K562 (cell line): ENCODE data around the gene BCCIP. TPM values are rescaled to one million over a fixed set of nuclear protein-coding genes. Genes with fewer than 3 reads are reported as not detected.

Experiments
- ATAC-seq: fragments of 200-7000 bp; cut with Tn5 transposase; 3 replicates; pipeline ENCODE4 v1.9.1; 2020; ENCODE audit warnings: moderate library complexity
- BruUV-seq: library from RNA; stranded (reverse); fragments of 400-500 nt; replicated peaks from 2 replicates; lab custom pipeline; 2021; lab: Mats Ljungman, UMichigan
- CTCF ChIA-PET: fragments of 300-600 bp; formaldehyde crosslinking; extraction: SDS; loops from one replicate; lab custom pipeline; 2021; ENCODE audit warnings: low intra/inter-chr PET ratio; lab: Yijun Ruan, JAX
- POLR2A ChIA-PET: fragments of 300-600, 350-650 bp; sonication (Branson Sonifier 250); formaldehyde crosslinking; extraction: SDS; loops from one replicate; lab custom pipeline; 2021; ENCODE audit warnings: antibody characterized with exemption, inconsistent platforms; lab: Yijun Ruan, JAX
- DNase-seq, 4 experiments: peaks; one replicate each; pipeline versions ENCODE4 v3.0.0 to v3.0.0-alpha.2; 2011 to 2018; ENCODE audit warnings: low spot score in 3 of 4, mixed read lengths in 3 of 4; ENCODE audit errors: extremely low read depth in 1 of 4
- FAIRE-seq: peaks from 2 replicates; lab custom pipeline; 2011; peaks lifted over from hg19 to GRCh38; lab: Jason Lieb, UNC
- H2AFZ ChIP-seq: 2 replicates; pipeline ENCODE4 v1.6.0; 2011; ENCODE audit warnings: low read depth, low read length, control low read depth, inconsistent platforms
- H3K27ac ChIP-seq: fragments of 200-600 bp; 3 replicates; pipeline ENCODE4 v1.8.0; 2011; ENCODE audit warnings: low read depth, mild to moderate bottlenecking, control low read depth, inconsistent platforms, low read length, moderate library complexity, mixed read lengths; ENCODE audit errors: extremely low read depth
- H3K27me3 ChIP-seq, 2 experiments: fragments of 300-600 bp in 1 of 2; 2 replicates in 1 of 2; 3 replicates in 1 of 2; pipeline versions ENCODE4 v1.6.0 to v1.8.0; 2011; ENCODE audit warnings: inconsistent platforms in 2 of 2, low read length in 2 of 2, mild to moderate bottlenecking in 1 of 2, mixed read lengths in 1 of 2, moderate library complexity in 1 of 2; ENCODE audit not compliant: control insufficient read depth in 2 of 2, insufficient read depth in 2 of 2
- H3K36me3 ChIP-seq: fragments of 300-600 bp; 3 replicates; pipeline ENCODE4 v1.8.0; 2011; ENCODE audit warnings: mild to moderate bottlenecking, low read length, inconsistent platforms; ENCODE audit not compliant: control insufficient read depth, insufficient read depth
- H3K4me1 ChIP-seq, 2 experiments: fragments of 200-600 bp in 1 of 2; replicated peaks in 1 of 2; 2 replicates in 1 of 2; 3 replicates in 1 of 2; pipeline versions ENCODE4 v1.5.1 to v1.8.0; 2011; ENCODE audit warnings: inconsistent platforms in 2 of 2, low read length in 2 of 2, mild to moderate bottlenecking in 1 of 2, mixed read lengths in 1 of 2, moderate library complexity in 1 of 2; ENCODE audit not compliant: control insufficient read depth in 2 of 2, insufficient read depth in 2 of 2
- H3K4me2 ChIP-seq: 2 replicates; pipeline ENCODE4 v1.6.1; 2011; ENCODE audit warnings: low read length, control low read depth, inconsistent platforms, mixed read lengths; ENCODE audit not compliant: insufficient read depth
- H3K4me3 ChIP-seq: fragments of 200-600 bp; sonication (generic), shearing (Covaris generic); 2 replicates; pipeline ENCODE4 v1.5.1; 2016; ENCODE audit warnings: control low read depth, inconsistent platforms
- H3K79me2 ChIP-seq: fragments of 200-600 bp; 3 replicates; pipeline ENCODE4 v1.8.0; 2011; ENCODE audit warnings: low read length, inconsistent platforms; ENCODE audit not compliant: control insufficient read depth, insufficient read depth
- H3K9ac ChIP-seq, 2 experiments: 2 replicates each; pipeline versions ENCODE4 v1.6.0 to v1.6.1; 2011; ENCODE audit warnings: low read depth in 2 of 2, low read length in 2 of 2, control low read depth in 1 of 2, inconsistent platforms in 1 of 2, mild to moderate bottlenecking in 1 of 2, mixed read lengths in 1 of 2; ENCODE audit not compliant: insufficient read depth in 1 of 2
- H3K9me1 ChIP-seq: one replicate; pipeline ENCODE4 v1.6.0; 2011; ENCODE audit warnings: inconsistent platforms, mild to moderate bottlenecking, low read length, moderate library complexity; ENCODE audit not compliant: control insufficient read depth, insufficient read depth
- H3K9me3 ChIP-seq: replicated peaks from 2 replicates; pipeline ENCODE4 v1.5.1; 2011; ENCODE audit warnings: low read depth, low read length, inconsistent platforms; ENCODE audit not compliant: control insufficient read depth, insufficient read depth
- H4K20me1 ChIP-seq: replicated peaks from 2 replicates; pipeline ENCODE4 v1.6.1; 2011; ENCODE audit warnings: low read length, inconsistent platforms, mixed read lengths; ENCODE audit not compliant: control insufficient read depth, insufficient read depth
- RB1 ChIP-seq: fragments of 450-650 bp; IDR thresholded peaks from 2 replicates; pipeline ENCODE4 v1.6.1; 2017; ENCODE audit warnings: low read depth, mild to moderate bottlenecking
- ZBTB33 ChIP-seq: sonication (generic); formaldehyde crosslinking; IDR thresholded peaks from 2 replicates; pipeline ENCODE4 v1.8.1; 2023; ENCODE audit warnings: mild to moderate bottlenecking, missing genetic modification reagents
- ZNF224 ChIP-seq: sonication (generic); formaldehyde crosslinking; IDR thresholded peaks from 2 replicates; pipeline ENCODE4 v1.8.0; 2022; ENCODE audit warnings: mild to moderate bottlenecking, missing genetic modification reagents
- WGBS: fragments of 100-300 bp; shearing (Covaris generic); methylation state at CpG from one replicate; pipeline ENCODE4 v1.1.6; 2016; ENCODE audit warnings: low coverage, mixed read lengths; ENCODE audit not compliant: insufficient coverage; ENCODE audit errors: missing lambda C conversion rate; 5-methylcytosine and 5-hydroxymethylcytosine counted together
- in situ Hi-C: fragments of 300-500 bp; cut with MboI; formaldehyde crosslinking; loops from 4 replicates; pipeline ENCODE4 v1.15.0; 2018; ENCODE audit warnings: inconsistent platforms, mixed read lengths
- intact Hi-C: fragments of 100-400 bp; cut with micrococcal nuclease; formaldehyde crosslinking; loops from 2 replicates; pipeline ENCODE4 v1.14.2; 2022
- polyA plus RNA-seq, 8 experiments: library from polyadenylated mRNA; depleted of rRNA in 4 of 8; stranded (reverse) in 5 of 8; unstranded in 3 of 8; fragments of >200 nt; fragmentation: Nextera tagmentation in 2 of 8; fragmentation: Illumina TruSeq in 1 of 8; extraction: Ambion mirVana in 2 of 8; extraction: Trizol in 1 of 8; gene quantifications; 2 replicates each; pipeline versions ENCODE4 v1.2.1 to v1.2.3, GENCODE V29; 2011 to 2014; ENCODE audit warnings: inconsistent platforms in 1 of 8, missing spikeins in 1 of 8
- total RNA-seq, 7 experiments: library from RNA; depleted of rRNA in 6 of 7; stranded (reverse); fragments of >200 nt in 6 of 7; fragmentation: Illumina TruSeq in 2 of 7; extraction: Trizol in 2 of 7; gene quantifications; 2 replicates each; pipeline versions ENCODE4 v1.2.1 to v1.2.3, GENCODE V29; 2011 to 2021; ENCODE audit warnings: low replicate concordance in 1 of 7

The BCCIP gene
- total and polyA plus RNA-seq, 9 of the 15 experiments (the other 6 are each of a cell fraction or from before 2014, with no cell fraction given): 95.1 to 204 (median 163) TPM

- Histone ChIP-seq H3K27me3 (no peaks in the 10 kb centered on the region), H3K27ac (no peak overlapping the region), H3K4me3 (no peak overlapping the region), H2AFZ (no peak overlapping the region), H3K4me1 (peaks cover 0 to 13% of the 10 kb centered on the region in 2 experiments; a peak in 2 of 5 replicates), H3K4me2 (no peak overlapping the region), H3K9me3 (no peaks in the 10 kb centered on the region), H4K20me1 (no peaks in the 10 kb centered on the region), H3K9me1 (no peaks in the 10 kb centered on the region), H3K36me3 (no peaks in the 10 kb centered on the region), H3K79me2 (no peaks in the 10 kb centered on the region), H3K9ac (no peak overlapping the region)
- TF ChIP-seq ZNF224 (no peak), ZBTB33 (peak; percentile 51; the same call in 1 of the 2 replicates), RB1 (no peak)
- WGBS: 53% methylated on average over 7 of the region's 75 CpGs
- intact Hi-C loops: no loop called here
- POLR2A ChIA-PET: no interaction called here
- FAIRE-seq (no peak), ATAC-seq (no peak), DNase-seq (no peak)
- no TSS peak for BruUV-seq
- in situ Hi-C loops: no loop called here
- CTCF ChIA-PET: no interaction called here
These were observed 49.4 kb upstream of the BCCIP start for GRCh38 chr10:125773687-125774543.
